HG03175 (cell line): ENCODE measurements around the gene PDE4D.

Source experiments
- ATAC-seq: cut with Tn5 transposase; IDR thresholded peaks from one replicate; pipeline ENCODE4 v1.9.1; 2021; ENCODE audit warnings: mild to moderate bottlenecking, moderate library complexity; ENCODE audit not compliant: unreplicated experiment

PDE4D gene

DNA sequence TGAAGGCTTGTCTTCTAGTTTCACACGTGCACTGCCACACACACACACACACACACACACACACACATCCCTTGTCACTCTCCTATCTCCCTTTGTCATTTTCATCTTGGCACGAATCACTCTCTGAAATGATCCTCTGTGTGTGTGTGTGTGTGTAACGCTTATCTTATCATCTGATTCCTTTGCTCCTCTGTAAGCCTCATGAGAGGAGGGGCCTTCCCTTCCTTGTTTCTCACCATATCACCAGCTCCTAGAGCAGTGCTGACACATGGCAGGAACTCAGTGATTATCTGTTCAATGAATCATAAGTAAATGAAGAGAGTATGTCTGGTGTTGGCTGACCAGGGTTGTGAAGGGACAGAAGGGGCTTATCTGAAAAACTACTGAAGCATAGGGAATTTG is 53.3 kb downstream of the PDE4D start:
- no peak for ATAC-seq

DNA sequence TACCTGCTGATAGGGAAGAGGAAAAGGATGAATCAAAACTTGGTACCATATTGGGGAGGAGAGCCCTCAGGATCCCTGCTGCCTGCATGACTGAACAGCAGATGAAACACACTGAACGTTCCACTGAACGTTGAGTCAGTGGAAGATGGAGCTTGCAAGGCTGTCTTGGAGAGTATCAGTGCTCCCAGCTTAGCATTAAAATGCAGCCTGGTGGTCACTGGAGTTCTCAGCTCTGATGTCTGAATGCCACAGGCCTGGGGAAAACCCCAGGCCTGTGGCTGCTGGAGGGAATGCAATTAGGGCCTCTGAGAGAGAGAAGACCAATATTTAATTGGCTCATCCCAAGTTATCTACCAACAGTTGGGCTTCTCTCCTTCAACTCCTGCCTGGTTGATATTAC is 54.5 kb downstream of the PDE4D start:
- ATAC-seq = no peak

DNA sequence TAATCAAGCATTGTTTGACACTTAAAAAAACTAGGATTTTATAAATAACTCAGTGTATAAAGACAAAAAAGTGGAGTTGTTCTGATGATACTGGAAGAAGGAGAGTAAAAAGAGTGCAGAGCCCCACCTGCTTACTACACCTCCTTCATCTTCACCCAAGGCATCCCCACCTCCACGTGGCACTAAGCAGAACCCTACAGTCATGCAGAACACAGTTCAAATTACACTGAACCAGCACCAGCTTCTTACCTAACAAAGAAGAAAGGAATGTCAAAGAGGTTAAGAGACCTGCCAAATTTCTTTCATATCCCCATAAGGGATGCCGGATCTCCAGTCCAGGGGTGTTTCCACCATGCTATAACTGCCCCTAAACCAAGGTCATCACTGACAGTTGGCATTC is 55.5 kb downstream of the PDE4D start:
- ATAC-seq = no peak

DNA sequence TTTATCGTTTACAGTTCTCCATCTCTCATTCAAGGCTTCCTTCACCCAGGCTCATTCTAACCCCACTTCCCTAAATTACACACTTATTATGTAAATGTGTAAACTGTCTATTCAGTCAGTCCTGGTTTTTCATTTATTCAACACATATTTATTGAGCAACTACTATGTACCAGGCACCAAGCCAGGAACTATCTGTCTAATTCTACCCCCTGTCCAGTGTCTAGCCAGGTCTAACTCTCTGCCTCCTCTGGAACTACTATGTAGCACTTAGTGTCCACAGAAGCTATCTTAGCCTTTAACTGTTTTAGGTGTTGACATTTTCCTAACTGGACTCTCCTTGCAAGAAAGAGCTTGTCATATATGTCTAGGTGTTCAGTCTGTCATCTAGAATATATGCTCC is 56.5 kb downstream of the PDE4D start:
- no peak for ATAC-seq

DNA sequence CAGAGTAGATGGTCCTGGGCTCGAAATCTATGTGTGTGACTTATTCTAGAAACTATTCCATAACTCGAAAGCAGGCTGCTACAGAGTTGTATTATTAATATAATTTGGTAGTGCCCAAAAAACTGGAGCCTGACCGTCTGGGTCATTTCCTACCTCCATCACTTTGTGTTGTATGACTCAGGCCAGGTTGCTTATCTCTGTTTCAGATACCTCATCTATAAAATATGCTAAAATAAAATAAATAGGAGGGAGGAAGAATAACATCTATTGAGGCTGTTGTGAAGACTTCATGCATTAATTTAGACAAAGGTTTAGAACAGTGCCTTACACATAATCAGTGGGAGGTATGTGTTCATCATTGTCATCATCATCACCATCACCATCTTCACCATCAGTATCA is 57.7 kb downstream of the PDE4D start:
- ATAC-seq = no peak

DNA sequence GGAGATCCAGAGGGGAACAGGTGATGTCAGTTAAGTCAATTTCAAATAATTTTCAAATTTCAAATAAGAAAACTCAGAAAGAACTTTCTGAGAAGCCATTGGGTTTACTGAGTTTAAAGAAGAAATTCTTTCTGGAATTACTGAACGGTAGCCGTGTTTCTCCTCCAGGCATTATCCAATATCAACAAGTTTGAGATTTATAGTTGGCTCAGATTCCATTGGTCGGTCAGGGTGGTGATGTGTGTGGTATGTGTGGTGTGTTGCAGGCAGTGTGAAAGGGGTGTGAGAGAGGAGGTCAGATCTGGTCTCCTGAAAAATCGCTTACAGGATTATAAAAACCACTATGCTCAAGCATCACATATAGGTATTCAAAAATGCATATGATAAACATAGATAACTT is 60.1 kb downstream of the PDE4D start:
- no peak for ATAC-seq

DNA sequence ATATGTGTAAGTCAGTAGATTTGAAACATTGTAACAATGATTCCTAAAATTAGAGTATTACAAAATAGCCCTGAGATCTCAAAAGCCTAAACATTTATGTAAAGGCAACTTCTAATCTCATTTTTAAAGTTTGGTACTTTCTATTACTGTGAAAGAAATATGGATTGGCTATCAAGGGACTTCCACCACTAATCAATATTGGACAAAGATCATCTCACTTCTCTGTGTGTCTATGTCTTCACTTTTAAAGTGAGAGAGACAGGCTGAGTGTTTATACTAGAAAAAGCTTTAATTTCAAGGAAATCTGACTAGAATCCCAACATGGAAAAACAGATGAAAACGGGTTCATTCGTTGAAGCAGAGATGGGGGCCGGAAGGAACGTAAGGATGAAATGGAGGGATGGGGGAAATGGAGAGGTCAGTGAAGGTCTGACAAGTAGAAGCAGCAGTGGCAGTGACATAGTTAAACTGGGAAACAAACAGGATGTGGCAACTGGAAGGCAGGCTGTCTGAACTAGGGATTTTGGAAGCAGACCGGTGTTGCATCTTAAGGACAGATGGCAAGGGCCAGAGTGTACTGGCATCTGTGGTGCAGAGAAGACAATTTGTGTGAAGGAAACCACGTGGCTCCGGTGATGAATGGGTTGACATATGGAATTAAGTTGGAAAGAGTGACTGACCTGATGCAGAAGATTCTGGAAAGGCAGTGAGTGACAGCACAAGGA is 60.8 kb downstream of the PDE4D start:
- ATAC-seq = no peak

DNA sequence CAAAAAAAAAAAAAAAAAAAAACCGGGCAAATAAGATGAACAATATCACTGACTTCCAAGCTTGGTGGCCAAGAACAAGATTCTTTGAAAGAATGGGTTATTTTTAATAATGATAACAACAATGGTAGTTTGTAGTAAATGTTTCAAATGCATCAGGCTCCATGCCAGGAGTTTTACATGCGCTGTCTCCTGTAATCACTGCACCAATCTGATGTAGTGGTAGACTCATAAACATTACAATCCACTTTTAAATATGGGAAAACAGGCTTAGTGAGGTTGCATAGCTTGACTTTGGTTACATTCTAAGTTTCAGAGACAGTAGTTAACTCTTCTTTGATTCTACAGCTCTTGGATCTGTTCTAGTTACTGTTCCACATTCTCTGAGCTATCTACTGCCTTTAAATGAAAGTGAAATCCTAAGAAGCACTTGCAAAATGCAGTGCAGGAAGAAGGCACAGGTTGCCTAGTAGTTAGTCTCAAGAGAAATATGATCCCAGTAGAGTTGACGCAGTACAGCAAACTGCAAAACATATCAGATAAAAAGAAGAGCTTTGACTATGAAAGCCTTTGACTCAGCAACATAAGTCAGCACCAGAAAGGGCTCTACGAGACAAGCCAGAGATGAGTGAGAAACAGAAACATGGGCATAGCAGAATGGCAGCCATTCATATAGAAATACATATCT is 62.1 kb downstream of the PDE4D start:
- no peak for ATAC-seq

DNA sequence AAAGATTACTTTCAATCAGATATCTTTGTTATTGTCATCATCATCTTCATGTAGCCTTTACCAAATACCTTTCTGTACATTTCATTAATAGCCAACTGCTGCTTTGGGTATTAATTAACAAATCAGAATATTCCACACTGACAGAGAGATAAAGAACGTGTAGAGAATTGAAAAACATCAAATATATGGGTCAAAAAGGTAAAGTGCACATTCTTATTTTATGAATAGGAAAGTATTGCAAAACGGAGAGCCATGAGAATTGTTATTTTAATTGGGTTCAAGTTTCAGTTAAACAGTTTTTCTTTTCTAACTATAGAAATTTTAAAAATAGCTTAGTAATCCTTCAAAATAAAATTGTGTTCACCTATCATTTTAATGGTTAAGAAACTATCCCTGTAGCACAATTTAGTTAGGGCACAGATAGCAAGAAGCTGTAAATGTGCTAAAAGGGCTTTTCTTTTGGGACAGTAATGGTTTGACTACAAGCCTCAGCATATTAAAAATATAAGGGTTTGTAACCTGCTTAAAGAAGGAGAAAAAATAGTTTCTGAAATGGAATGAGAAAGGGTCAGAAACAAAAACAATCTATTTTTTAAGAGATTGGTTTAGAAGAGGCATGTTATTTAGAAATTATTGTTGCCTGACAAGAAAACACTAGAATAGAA is 62.9 kb downstream of the PDE4D start:
- no peak for ATAC-seq

DNA sequence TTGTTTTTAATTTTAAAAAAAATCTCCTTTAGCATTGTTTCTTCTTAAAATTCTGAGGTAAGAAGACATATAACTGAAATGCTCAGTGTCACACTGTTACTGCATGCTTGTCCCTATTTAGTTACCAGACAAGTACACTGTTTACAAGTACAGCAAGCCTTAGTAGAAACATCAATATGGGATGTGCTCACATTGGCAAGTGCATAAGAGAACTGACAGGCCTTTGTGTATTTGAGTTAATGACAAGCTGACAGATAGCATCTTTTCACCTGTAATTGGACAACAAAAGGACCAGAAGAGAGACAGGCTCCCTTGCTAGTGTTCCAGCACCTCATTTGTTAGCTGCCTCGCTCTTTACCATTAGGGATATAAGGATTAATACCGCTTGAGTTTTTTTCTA is 63.6 kb downstream of the PDE4D start:
- ATAC-seq = no peak

DNA sequence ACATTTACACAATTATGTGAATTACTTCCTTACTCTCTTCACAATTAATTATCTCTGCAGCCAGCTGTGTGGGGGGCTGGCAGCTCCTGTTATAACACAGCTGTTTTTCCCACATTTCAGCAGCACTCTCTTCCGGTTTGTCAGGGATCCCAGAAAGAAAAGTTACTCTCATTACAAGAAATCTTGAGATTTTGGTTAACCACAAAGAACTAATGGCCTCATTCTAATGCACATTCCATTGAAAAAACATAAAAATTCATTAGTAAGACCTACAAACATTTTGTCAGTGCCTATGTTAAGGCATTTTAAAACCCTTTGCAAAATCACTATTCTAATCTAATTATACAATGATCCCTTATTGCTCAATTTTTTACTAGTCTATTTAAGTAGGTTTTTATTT is 64.1 kb downstream of the PDE4D start:
- no peak for ATAC-seq

DNA sequence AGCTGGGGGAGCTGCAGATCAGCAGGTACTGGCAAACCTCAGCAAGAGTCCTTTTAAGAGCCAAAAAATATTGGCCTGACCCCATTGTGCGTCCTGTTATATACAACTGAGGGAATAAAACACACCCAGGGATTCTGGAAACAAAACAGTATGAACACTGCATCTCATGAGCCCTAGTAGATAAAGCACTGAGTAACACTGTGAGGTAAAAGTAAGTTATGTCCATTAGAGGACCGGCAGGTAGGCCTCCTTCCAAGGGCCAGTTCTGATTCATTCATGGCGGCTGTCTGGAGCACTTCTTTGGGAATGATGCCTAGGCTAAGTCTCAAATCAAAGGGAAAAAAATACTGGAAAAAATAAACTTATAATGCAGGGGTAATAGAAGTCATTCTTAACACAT is 64.9 kb downstream of the PDE4D start:
- ATAC-seq = no peak

DNA sequence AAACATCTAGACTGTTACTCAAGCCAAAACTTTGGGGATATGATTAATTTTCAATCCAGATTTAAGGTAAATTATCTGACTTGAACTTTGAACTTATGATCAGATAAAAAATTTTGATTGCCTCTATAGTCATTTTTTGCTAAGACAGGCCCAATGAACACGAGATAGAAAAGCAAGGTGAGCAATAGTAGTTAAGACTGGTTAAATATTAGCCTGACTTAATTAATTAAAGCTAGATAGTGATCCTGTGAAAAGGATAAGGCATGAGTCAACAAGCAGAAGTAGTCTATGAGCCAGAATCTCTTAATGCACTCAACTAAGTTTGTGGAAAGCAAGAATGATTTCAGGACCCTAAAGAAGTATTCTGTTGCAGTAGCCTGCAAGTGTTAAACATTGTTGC is 66.5 kb downstream of the PDE4D start:
- no peak for ATAC-seq

DNA sequence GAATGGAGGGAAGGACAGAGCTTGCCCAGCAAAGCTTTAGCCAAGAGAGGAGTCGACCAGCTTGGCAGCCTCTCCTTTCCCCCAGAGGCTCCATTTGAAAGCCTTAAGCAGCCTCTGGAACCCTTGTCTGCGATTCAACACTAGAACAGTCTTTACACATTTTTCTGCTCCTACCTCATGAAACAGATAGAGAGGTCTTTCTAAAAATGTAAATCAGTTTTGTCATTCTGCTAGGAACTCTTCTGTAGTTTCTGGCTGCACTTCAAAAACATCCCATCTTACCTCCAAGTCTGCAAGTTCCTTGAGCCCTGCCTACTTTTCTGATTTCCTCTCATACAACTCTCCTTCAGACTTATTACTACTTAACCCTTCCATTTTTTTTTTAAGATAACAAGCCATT is 70.1 kb downstream of the PDE4D start:
- no peak for ATAC-seq

DNA sequence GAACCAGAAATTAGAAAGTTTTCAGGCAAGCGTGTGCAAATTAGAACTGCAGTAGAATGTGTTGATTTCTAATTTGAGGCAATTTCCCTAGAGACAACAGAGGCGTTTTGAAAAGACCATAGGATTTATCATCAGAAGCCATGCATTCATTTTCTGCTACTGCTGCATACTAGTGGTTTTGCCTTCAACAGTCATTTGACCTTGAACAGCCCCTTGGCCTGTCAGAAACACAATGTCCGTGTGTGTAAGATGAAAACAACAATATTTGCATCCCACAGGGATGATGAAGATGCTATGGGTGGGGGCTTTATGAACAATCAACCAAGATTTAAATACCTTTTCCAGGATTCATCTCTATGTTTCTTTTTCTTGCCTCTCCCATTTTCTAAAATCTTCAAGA is 73.7 kb downstream of the PDE4D start:
- ATAC-seq = no peak

DNA sequence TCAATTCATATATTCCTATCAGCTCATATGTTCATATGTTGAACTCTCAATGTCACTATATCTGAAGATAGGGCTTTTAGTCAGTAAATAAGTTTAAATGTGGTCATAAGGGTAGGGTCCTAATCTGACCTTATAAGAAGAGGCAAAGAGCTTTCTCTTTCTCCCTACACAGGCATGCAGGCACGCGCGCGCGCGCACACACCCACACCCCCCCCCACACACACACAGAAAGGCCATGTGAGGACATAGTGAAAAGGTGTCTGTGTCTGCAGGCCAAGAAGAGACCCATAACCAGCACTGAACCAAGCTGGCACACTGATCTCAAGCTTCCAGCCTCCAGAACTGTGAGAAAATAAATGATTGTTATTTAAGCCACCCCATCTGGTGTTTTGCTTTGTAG is 76.0 kb downstream of the PDE4D start:
- ATAC-seq = no peak

DNA sequence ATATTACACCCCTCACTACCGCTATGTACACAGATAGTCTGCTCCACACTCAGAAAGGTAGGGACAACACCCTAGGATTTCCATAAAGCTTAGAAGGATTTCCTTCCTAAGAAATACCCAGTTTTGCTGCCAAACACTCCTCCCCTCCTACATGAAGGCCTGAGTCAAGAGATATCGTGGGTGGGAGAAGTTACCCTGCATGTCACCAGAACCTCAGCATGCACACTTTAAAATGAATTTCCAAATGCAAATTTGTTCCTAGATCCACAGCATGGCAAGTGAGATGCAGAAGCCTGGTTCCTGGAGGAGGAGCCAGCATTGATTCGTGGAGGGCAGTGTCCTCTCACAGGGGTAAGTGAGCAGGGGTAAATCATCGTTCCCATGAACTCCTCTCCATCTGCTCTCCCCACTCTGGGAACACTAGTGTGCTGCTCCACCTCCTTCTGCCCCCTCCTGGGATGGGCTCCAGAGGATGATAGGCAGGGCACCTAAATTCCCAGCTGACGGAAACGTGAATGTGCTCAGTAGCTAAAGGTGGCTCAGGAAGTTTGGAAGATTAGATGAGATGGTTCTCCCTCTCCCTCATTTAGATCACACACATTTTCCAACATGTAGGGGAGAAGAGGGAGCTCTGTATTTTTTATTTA is 76.7 kb downstream of the PDE4D start:
- ATAC-seq = no peak

DNA sequence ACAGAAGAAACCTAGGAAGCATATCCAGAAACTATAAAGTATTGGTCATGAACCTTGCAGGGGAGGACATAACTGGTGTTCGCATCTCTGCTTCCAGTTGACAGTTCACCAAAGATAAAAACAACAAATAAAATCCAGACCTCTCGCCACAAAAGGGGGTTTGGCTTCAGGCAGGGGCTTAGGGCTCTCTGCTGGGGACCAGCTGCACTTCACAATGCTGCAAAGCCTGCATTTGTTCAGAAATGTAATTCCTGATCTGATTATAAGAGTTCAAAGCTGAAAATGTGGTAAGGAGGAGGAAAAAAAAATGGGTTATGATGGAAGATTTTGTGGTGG is 79.0 kb downstream of the PDE4D start:
- ATAC-seq = no peak

DNA sequence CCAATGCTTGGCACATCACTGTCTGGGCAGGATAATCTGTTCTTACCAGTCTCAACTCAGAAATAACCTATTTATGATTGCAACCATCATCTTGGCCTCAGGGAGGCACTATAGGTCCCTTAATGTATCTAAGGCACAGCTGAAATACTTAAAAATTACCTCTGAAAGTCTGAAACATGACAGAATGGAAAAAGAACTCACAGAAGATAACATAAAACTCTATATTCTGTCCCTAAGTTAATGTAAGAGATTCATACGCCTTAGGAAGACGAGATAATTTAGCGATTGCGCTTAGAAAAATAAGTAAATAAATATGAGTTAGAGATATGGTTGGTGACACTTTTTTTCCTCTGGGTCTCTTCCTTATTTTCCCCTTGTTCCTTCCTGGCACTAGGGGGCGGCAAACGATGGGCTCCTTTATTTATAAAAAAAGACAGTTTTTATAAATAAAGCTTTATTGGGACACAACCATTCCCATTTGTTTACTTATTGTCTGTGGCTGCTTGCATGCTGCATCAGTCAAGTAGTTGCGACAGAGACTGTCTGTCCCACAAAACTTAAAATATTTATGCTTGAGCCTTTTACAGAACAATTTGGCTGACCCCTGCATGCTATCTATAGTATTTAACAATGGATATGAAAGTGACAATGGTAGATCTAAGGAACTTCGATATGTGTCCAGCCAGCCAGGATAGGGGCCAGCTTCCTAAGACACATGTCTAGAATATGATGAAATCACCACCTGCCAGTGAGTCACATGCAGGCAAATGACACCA is 79.6 kb downstream of the PDE4D start:
- peak; percentile 62 for ATAC-seq

DNA sequence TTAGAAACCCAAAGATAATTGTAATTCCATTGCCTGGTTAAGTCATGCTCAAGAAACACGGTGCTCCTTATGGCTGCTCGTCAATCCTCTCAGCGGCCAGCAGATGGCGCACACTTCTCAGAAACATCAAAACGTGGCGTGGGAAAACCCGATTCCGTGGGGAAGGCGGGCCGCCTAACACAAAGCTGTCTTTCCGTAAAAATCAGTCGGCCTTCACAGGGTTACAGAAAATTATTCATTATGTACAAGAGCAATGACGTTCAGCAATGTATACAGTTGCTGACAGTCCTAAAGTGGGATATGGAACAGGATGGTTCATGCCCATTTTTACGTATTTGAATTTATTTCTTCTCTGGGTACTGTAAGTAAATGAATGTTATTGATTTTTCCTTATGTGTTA is 83.5 kb downstream of the PDE4D start:
- peak; percentile 65 for ATAC-seq

DNA sequence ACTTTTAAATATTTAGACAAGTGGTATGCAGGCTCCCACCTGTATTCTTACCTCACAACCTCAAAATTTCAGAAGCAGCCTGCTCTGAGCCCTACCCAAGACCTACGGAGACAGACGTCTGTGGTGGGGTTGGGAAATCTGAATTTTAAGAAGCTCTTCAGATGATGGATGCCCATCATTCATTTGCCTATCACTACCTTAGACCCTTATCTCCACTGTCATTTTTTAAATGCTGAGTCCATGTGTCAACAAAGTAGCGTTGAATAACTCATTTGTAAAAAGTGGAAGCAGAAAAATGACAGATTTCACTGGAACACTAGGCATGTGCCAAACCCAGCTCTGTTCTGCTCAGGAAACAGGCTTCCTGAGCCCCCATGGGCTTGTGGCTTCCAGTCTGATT is 85.7 kb downstream of the PDE4D start:
- ATAC-seq = no peak
